ENCODE results near the gene SNRPA. TPM values are rescaled to one million over a fixed set of nuclear protein-coding genes. Genes with fewer than 3 reads are reported as not detected.

SNRPA gene
- total RNA-seq, 2 donors from 2014 or later, result 201 to 290 TPM

DNA sequence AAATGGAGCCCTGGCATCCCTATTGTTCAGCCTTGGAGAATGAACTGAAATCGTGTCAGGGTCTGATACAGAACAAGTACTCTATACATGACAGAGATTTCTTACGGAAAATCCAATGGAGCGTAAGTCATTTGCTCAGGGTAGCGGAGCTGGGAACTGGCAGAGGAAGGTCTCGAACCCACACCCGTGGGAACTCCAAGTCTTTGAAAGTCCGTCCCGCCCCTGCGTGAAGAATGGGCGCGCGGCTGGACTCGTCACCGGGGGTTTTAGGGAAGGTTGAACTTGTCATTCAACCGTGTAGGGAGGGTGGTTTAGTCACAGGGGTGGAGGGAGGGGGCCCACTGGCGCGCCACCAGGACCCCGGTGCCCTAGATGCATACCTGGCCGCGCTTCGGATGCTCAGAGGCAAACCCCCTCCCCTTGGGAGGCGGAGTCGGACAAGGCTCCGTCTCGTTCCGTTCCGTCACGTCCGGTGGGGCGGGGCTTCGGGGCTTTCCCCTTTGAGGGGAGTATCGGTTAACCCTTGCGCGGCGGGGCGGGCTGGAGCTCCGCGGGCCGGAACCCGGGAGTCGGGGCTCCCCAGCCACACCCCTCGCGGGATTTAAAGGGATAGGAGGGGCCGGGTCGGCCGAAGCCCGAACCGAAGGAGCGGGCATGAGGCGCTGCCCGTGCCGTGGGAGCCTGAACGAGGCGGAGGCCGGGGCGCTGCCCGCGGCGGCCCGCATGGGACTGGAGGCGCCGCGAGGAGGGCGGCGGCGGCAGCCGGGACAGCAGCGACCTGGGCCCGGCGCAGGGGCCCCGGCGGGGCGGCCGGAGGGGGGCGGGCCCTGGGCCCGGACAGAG lies 34.3 kb upstream of the SNRPA start, which contains the start of the genes COQ8B and ITPKC:
Gene COQ8B (minus strand): TSS at position 405 of the 843 bp plus-strand sequence. CDS start 2,254 bp downstream, outside the sequence.
Gene ITPKC (plus strand): TSS at position 631 of the 843 bp plus-strand sequence. CDS start 24 bp downstream, at position 655.
- H3K27me3 Mint-ChIP-seq (ENCODE audit: low read depth), result no peaks in the 10 kb centered on the region
- ATAC-seq (replicated peaks in 1 of 2) (peak; percentile 81), DNase-seq (peak; percentile 100)
- H3K9me3 Mint-ChIP-seq, result no peaks in the 10 kb centered on the region
- peak within 1 kb of the TSS; percentile 98 to 99 for H3K4me3 Mint-ChIP-seq
- peaks cover 6 to 8% of the 10 kb centered on the region in 2 donors for H3K36me3 Mint-ChIP-seq (ENCODE audit: insufficient read depth in 2 of 2)
- peaks cover 66% of the 10 kb centered on the region for H3K4me1 Mint-ChIP-seq (ENCODE audit: low read depth)
- peak within 1 kb of the TSS; percentile 88 for H3K27ac Mint-ChIP-seq

DNA sequence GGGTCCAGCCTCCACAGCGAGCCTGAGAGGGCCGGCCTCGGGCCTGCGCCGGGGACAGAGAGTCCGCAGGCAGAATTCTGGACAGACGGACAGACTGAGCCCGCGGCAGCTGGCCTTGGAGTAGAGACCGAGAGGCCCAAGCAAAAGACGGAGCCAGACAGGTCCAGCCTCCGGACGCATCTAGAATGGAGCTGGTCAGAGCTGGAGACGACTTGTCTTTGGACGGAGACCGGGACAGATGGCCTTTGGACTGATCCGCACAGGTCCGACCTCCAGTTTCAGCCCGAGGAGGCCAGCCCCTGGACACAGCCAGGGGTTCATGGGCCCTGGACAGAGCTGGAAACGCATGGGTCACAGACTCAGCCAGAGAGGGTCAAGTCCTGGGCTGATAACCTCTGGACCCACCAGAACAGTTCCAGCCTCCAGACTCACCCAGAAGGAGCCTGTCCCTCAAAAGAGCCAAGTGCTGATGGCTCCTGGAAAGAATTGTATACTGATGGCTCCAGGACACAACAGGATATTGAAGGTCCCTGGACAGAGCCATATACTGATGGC lies 33.6 kb upstream of the SNRPA start:
- peak overlapping the region; percentile 98 to 99 for H3K4me3 Mint-ChIP-seq
- H3K9me3 Mint-ChIP-seq, result no peaks in the 10 kb centered on the region
- H3K4me1 Mint-ChIP-seq (ENCODE audit: low read depth), result peaks cover 73% of the 10 kb centered on the region
- DNase-seq (no peak), ATAC-seq (replicated peaks in 1 of 2) (no peak)
- peaks cover 6 to 8% of the 10 kb centered on the region in 2 donors for H3K36me3 Mint-ChIP-seq (ENCODE audit: insufficient read depth in 2 of 2)
- H3K27me3 Mint-ChIP-seq (ENCODE audit: low read depth), result no peaks in the 10 kb centered on the region
- no peak overlapping the region for H3K27ac Mint-ChIP-seq

DNA sequence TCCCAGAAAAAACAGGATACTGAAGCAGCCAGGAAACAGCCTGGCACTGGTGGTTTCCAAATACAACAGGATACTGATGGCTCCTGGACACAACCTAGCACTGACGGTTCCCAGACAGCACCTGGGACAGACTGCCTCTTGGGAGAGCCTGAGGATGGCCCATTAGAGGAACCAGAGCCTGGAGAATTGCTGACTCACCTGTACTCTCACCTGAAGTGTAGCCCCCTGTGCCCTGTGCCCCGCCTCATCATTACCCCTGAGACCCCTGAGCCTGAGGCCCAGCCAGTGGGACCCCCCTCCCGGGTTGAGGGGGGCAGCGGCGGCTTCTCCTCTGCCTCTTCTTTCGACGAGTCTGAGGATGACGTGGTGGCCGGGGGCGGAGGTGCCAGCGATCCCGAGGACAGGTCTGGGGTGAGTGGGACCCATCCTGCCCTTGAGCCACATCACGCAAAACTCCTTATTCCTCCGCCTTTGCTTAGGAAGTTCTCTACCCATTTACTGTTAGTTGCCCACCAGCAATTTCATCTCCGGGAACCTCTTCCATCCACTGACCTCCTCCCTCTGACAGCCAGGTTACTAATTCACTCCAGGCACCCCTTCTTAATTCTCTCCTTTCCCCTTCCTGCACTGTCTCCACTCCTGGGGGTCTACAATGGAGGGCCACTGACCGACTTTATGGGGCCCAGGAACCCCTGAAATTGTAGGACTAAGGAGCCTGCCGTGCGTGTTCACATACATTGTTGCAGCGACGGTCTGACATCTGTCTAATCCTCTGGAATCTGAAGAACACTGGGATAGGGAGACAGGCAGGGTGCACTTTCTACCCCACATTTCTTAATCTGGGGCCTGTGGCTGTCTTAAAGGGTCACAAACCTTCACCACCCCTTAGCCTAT lies 32.9 kb upstream of the SNRPA start:
- Mint-ChIP-seq H3K9me3 (no peaks in the 10 kb centered on the region), H3K27me3 (ENCODE audit: low read depth) (no peaks in the 10 kb centered on the region), H3K4me1 (ENCODE audit: low read depth) (peaks cover 76% of the 10 kb centered on the region), H3K4me3 (peak overlapping the region; percentile 98 to 99), H3K36me3 (ENCODE audit: insufficient read depth in 2 of 2) (peaks cover 9 to 12% of the 10 kb centered on the region in 2 donors), H3K27ac (peak overlapping the region; percentile 92)
- ATAC-seq (replicated peaks in 1 of 2) (no peak), DNase-seq (no peak)

DNA sequence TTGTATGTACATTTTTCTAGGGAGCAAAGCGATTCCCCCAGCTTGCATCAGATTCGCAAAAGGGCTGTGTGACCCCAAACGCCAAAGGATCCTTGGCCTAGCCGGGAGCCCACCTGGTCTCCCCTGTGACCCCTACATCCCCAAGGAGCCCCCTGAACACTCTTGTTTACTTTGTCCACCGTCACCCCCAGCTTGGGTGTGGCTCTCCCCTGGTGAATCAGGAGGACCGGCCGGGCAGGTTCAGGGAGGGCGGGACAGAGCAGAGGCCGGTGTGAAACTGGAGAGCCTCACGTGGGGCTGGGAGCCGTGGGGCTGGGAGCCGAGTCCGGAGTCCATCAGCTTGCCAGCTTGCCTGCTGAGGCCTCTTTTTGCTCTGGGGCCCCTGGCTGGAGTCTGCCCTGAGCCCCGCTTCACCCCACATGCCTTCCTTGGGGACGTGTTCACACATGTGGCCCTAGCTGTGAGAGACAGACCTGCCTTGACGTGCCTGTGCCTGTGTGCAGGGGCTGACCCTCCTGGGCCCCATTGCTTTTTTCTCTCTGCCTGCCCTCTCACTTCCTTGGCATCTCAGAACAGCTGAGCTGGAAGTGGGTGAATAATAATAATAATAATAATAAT lies 32.1 kb upstream of the SNRPA start:
- ATAC-seq (replicated peaks in 1 of 2) (no peak), DNase-seq (peak in 1 of 2 donors; percentile 25)
- peak overlapping the region; percentile 55 for H3K27ac Mint-ChIP-seq
- H3K4me1 Mint-ChIP-seq (ENCODE audit: low read depth), result peaks cover 77% of the 10 kb centered on the region
- H3K36me3 Mint-ChIP-seq (ENCODE audit: insufficient read depth in 2 of 2), result peaks cover 12 to 17% of the 10 kb centered on the region in 2 donors
- H3K9me3 Mint-ChIP-seq, result peaks cover 0 to 2% of the 10 kb centered on the region in 2 donors
- H3K27me3 Mint-ChIP-seq (ENCODE audit: low read depth), result no peaks in the 10 kb centered on the region
- peak overlapping the region; percentile 98 to 99 for H3K4me3 Mint-ChIP-seq

DNA sequence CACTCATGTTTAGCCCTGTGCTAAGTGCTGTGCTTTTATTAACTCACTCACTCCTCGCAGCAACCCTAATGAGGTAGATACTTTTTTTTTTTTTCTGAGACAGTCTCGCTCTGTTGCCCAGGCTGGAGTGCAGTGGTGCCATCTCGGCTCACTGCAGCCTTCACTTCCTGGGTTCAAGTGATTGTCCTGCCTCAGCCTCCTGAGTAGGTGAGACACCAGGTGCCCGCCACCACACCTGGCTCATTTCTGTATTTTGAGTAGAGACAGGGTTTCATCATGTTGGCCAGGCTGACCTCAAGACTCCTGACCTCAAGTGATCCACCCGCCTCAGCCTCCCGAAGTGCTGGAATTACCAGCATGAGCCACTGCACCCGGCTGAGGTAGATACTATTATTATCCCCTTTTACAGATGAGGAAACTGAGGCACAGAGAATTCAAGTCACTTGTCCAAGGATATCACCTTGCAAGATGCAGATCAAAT lies 31.5 kb upstream of the SNRPA start:
- no peak for DNase-seq

DNA sequence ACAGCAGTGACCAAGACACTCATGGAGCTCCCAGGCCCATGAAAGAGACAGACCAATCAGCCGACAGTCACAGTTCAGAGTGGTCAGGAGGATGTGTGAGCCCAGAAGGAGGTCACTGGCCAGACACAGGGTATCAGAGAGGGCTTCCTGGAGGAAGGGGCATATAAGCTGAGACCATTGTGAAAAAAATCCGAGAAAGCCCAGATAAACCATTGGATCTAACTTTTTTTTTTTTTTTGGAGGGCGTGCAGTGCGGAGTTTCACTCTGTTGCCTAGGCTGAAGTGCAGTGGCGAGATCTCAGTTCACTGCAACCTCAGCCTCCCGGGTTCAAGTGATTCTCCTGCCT lies 29.9 kb upstream of the SNRPA start:
- peaks cover 0 to 2% of the 10 kb centered on the region in 2 donors for H3K9me3 Mint-ChIP-seq
- peaks cover 73% of the 10 kb centered on the region for H3K4me1 Mint-ChIP-seq (ENCODE audit: low read depth)
- ATAC-seq (replicated peaks in 1 of 2) (no peak), DNase-seq (no peak)
- no peaks in the 10 kb centered on the region for H3K27me3 Mint-ChIP-seq (ENCODE audit: low read depth)
- H3K4me3 Mint-ChIP-seq, result peak overlapping the region; percentile 98 to 99
- no peak overlapping the region for H3K27ac Mint-ChIP-seq
- H3K36me3 Mint-ChIP-seq (ENCODE audit: insufficient read depth in 2 of 2), result peaks cover 16 to 26% of the 10 kb centered on the region in 2 donors

More for the DNA sequence above, 31.5 kb upstream of the SNRPA start:
- Mint-ChIP-seq H3K9me3 (peaks cover 0 to 2% of the 10 kb centered on the region in 2 donors), H3K4me3 (peak overlapping the region; percentile 98 to 99), H3K4me1 (ENCODE audit: low read depth) (peaks cover 77% of the 10 kb centered on the region), H3K36me3 (ENCODE audit: insufficient read depth in 2 of 2) (peaks cover 14 to 21% of the 10 kb centered on the region in 2 donors), H3K27me3 (ENCODE audit: low read depth) (no peaks in the 10 kb centered on the region), H3K27ac (no peak overlapping the region)
- no peak for ATAC-seq (replicated peaks in 1 of 2)

DNA sequence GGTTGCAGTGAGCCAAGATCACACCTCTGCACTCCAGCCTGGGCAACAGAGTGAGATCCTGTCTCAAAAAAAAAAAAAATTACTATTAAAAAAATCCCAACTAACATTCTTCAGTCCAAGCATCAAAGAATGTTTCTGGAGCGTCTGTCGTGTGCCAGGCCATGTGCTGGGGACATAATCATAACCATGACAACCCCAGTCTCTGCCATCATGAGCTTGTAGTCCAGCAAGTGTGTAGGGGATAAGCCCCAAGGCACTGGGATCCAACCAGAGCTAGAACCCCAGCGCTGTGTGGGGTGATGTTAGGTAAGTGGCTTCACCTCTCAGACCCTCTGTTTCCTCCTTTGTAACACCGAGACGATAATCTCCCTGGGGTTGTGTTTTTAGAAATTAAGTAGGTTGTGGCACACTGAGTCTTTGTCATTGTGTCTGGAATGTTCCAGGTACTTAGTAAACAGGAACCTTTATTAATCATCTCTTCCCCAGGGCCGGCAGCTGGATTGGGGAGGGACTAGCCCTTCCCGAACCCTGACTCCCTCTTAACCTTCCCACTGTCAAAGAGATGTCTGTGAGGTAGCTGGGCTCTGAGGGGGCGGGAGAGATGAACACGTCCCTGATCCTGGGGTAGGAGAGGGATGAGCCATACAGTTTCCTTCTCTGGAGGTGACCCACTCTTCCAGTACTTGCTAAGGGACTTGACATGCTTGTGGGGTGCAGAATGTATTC lies 28.9 kb upstream of the SNRPA start:
- H3K27me3 Mint-ChIP-seq (ENCODE audit: low read depth), result no peaks in the 10 kb centered on the region
- H3K4me1 Mint-ChIP-seq (ENCODE audit: low read depth), result peaks cover 70% of the 10 kb centered on the region
- H3K9me3 Mint-ChIP-seq, result peaks cover 0 to 2% of the 10 kb centered on the region in 2 donors
- DNase-seq (no peak), ATAC-seq (replicated peaks in 1 of 2) (no peak)
- peaks cover 16 to 30% of the 10 kb centered on the region in 2 donors for H3K36me3 Mint-ChIP-seq (ENCODE audit: insufficient read depth in 2 of 2)
- no peak overlapping the region for H3K27ac Mint-ChIP-seq
- no peak overlapping the region for H3K4me3 Mint-ChIP-seq

DNA sequence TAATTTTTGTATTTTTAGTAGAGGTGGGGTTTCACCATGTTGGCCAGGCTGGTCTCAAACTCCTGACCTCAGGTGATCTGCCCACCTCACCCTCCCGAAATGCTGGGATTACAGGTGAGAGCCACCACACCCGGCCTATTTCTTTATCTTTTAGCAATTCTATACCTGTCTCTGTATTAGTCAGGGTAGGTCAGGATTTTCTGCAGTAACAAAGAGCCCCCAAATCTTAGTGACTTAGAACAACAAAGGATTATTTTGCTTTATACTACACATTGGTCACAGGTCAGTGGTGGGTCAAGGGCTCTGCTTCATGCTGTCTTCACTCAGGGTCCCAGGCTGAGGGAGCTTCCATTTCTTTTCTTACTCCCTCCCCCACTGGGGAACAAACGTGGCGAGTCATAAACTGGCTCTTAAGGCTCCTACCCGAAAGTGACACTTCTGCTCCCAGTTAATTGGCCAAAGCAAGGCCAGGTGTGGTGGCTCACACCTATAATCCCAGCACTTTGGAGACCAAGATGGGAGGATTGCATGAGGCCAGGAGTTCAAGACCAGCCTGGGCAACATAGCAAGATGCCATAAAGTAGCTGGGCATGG lies 27.2 kb upstream of the SNRPA start:
- H3K9me3 Mint-ChIP-seq, result peaks cover 0 to 2% of the 10 kb centered on the region in 2 donors
- H3K27ac Mint-ChIP-seq, result peak overlapping the region; percentile 10
- DNase-seq (no peak), ATAC-seq (replicated peaks in 1 of 2) (no peak)
- no peaks in the 10 kb centered on the region for H3K27me3 Mint-ChIP-seq (ENCODE audit: low read depth)
- H3K4me1 Mint-ChIP-seq (ENCODE audit: low read depth), result peaks cover 58% of the 10 kb centered on the region
- H3K36me3 Mint-ChIP-seq (ENCODE audit: insufficient read depth in 2 of 2), result peaks cover 12 to 30% of the 10 kb centered on the region in 2 donors
- H3K4me3 Mint-ChIP-seq, result peak overlapping the region; percentile 25 to 65

DNA sequence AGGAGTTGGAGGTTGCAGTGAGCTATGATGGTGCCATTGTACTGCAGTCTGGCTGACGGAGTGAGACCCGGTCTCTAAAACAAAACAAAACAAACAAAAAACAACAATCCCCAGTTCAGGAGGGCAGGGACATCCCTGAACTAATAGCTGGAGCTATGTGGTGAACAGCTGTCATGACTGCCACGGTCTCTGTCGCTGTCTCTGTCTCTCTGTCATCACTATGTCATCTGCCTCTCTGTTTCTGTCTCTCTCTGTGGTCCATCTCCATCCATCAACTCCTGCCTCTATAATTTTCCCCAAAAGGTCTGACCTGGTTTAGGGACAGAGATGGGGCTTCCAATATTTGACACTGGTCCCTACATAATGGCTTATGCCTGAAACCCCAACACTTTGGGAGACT lies 26.7 kb upstream of the SNRPA start:
- peaks cover 12 to 30% of the 10 kb centered on the region in 2 donors for H3K36me3 Mint-ChIP-seq (ENCODE audit: insufficient read depth in 2 of 2)
- H3K27me3 Mint-ChIP-seq (ENCODE audit: low read depth), result no peaks in the 10 kb centered on the region
- peaks cover 0 to 2% of the 10 kb centered on the region in 2 donors for H3K9me3 Mint-ChIP-seq
- peaks cover 56% of the 10 kb centered on the region for H3K4me1 Mint-ChIP-seq (ENCODE audit: low read depth)
- DNase-seq, result peak; percentile 31 to 37
- peak overlapping the region; percentile 60 to 65 for H3K4me3 Mint-ChIP-seq
- peak; percentile 72 to 76 for ATAC-seq (replicated peaks in 1 of 2)
- peak overlapping the region; percentile 92 for H3K27ac Mint-ChIP-seq

DNA sequence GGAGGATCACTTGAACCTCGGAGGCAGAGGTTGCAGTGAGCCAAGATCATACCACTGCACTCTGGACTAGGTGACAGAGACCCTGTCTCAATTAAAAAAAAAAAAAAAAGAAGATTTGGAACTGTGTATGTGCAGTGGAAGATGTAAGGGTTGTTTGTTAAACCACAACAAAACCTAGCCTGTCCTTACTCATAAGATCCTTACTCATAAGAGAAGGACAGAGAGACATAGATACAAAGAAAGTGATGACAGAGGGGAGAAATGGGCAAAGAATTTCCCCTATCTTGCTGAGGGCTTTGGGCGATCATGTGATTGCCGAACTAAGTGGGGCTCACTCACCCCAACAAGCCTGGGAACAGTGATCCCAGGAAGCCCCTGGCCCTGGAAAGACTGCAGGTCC lies 26.1 kb upstream of the SNRPA start:
- Mint-ChIP-seq H3K4me3 (peak overlapping the region; percentile 60 to 65), H3K9me3 (peaks cover 0 to 2% of the 10 kb centered on the region in 2 donors), H3K4me1 (ENCODE audit: low read depth) (peaks cover 51% of the 10 kb centered on the region), H3K27me3 (ENCODE audit: low read depth) (no peaks in the 10 kb centered on the region), H3K27ac (peak overlapping the region; percentile 92), H3K36me3 (ENCODE audit: insufficient read depth in 2 of 2) (peaks cover 12 to 30% of the 10 kb centered on the region in 2 donors)
- DNase-seq (peak; percentile 45 to 48), ATAC-seq (replicated peaks in 1 of 2) (peak; percentile 94 to 95)

DNA sequence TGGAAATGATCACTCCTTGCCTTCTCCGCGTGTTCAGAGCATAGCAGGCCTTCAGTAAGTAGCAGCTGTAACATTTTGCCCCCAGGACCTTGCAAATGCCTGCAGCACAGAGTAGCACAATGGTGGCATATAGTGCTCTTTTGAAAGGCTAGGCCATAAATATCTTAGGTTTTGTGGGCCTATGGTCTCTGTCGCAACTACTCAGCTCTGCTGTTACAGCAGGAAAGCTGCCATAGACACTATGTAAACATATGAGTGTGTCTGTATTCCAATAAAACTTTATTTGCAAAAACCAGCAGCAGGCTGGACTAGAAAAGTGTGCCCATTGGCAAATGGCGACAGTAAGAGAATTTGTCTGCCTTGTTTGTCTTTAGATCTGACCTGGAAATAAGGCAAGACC lies 24.7 kb upstream of the SNRPA start:
- Mint-ChIP-seq H3K4me3 (no peak overlapping the region), H3K9me3 (peaks cover 0 to 2% of the 10 kb centered on the region in 2 donors), H3K4me1 (ENCODE audit: low read depth) (peaks cover 37% of the 10 kb centered on the region), H3K27me3 (ENCODE audit: low read depth) (no peaks in the 10 kb centered on the region), H3K27ac (no peak overlapping the region), H3K36me3 (ENCODE audit: insufficient read depth in 2 of 2) (peaks cover 12 to 26% of the 10 kb centered on the region in 2 donors)
- ATAC-seq (replicated peaks in 1 of 2) (no peak), DNase-seq (no peak)

All from activated T-cell treated with anti-CD3 and anti-CD28 coated beads, Interleukin-2, amount 50 U/mL, for 72 hours (primary cell).